22Rv1 (cell line): ENCODE results near the gene MANSC1.
A peak's percentile ranks its signal among the peaks of the same experiment; 100 is the strongest.

ENCODE experiments used
- H3K27ac ChIP-seq: fragments of 450-650 bp; 2 replicates; pipeline ENCODE4 v1.5.1; 2017
- CTCF ChIP-seq: fragments of 450-650 bp; IDR thresholded peaks from 2 replicates; pipeline ENCODE4 v1.5.1; 2017; ENCODE audit warnings: mild to moderate bottlenecking
- ZFX ChIP-seq: fragments of 450-650 bp; IDR thresholded peaks from 2 replicates; pipeline ENCODE4 v1.6.1; 2017; ENCODE audit warnings: antibody characterized with exemption, borderline replicate concordance

Gene MANSC1

DNA sequence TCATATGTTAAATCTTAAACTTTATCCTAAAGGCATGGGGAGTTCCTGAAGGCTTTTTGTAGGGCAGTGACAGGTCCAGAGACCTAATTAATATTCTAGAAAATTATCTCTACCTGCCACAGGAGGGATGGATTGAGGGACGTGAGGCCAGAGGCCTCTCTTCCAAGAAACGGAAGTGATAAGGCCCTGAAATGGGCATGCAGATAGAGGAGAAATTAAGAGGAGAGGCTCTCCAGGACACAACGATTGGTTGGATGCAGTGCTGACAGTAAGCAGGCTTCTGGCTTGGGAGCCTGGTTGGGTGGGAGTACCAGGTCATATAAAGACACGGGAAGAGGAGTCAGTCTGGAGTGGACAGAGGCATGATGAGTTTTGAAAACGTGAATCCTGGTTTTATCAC is 3.8 kb upstream of the MANSC1 start:
- no peak overlapping the region for H3K27ac ChIP-seq

GRCh38 chr12:12353276-12353675 is 3.2 kb upstream of the MANSC1 start:
- no peak overlapping the region for H3K27ac ChIP-seq
- TF ChIP-seq ZFX (no peak), CTCF (no peak)

More for the DNA sequence above, 3.8 kb upstream of the MANSC1 start:
- TF ChIP-seq ZFX: no peak
- TF ChIP-seq CTCF: no peak

DNA sequence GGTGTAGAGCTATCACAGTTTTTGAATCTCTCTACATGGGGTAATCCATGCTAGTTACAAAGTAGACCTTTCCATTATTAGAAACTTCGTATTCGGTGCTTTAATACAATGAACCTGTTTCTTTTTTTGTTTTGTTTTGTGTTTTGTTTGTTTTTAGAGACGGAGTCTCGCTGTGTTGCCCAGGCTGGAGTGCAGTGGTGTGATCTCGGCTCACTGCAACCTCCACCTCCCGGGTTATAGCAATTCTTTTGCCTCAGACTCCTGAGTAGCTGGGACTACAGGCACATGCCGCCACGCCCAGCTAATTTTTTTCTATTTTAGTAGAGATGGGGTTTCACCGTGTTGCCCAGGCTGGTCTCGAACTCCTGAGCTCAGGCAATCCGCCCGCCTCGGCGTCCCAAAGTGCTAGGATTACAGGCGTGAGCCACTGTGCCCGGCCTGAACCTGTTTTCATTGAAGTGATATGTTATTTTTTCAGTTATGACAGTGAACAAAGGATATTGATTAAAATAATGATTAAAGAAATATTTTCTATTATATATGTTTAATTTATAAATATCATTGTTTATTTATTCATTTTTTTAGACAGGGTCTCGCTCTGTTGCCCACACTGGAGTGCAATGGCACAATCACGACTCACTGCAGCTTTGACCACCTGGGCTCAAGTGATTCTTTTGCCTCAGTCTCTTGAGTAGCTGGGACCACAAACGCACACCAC is 1.6 kb upstream of the MANSC1 start:
- peak overlapping the region; percentile 83 for H3K27ac ChIP-seq

DNA sequence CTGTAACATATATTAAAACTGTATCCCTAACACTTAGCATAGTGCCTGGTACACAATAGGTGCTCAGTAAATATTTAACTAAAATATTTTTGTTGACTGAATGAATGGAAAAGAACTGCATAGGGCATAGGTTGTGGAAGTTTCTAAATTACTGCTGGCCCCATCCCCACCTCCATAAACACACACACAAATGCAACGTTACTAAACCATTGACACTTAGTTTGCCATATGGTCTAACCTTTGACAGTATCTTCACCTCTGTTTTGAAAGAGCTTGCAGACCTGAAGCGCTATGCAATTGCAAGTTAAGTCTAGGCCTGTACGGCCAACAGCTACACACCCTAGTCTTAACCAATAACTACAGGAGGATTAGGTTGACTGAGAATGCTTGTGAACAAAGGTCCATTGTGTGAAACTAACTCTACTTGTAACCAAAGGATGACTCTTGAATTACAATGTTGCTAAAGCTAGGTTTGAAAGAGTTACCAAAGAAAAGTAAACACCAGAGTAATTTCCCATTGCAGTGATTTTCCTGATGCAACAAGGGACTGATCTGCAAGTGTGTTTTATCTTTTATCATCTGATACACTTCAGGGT is 924 bp upstream of the MANSC1 start:
- H3K27ac ChIP-seq: peak overlapping the region; percentile 83
- TF ChIP-seq CTCF (no peak), ZFX (no peak)

- no peak for TF ChIP-seq CTCF
Measured at GRCh38 chr12:12338527-12339168, 11.4 kb downstream of the MANSC1 start.

GRCh38 chr12:12336511-12336910 is 13.5 kb downstream of the MANSC1 start:
- TF ChIP-seq ZFX (no peak), CTCF (no peak)
- H3K27ac ChIP-seq: no peak overlapping the region

More at GRCh38 chr12:12338527-12339168, 11.4 kb downstream of the MANSC1 start:
- H3K27ac ChIP-seq: no peak overlapping the region

DNA sequence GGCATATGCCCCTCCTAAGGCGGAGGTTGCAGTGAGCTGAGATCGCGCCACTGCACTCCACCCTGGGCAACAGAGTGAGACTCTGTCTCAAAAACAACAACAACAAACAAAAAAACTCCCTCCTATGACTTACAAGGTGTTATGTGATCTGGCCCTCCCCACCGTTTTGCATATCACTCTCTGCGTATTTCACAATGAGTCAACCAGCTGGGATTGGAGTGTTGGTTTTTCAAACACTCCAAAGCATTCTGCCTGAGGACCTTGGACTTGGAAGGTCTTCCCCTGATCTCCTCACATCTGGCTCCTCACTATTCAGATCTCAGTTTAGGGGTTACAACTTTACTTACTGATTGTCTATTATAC is 14.0 kb downstream of the MANSC1 start:
- TF ChIP-seq ZFX (no peak), CTCF (no peak)
- no peak overlapping the region for H3K27ac ChIP-seq
